OCI-LY3 (cell line): ENCODE measurements around the gene PTPRU.

ENCODE experiments used
- H2AFZ ChIP-seq: fragments of 200-600, 300-600 bp; shearing (Covaris generic); 2 replicates; pipeline ENCODE4 v1.6.0; 2014; ENCODE audit warnings: antibody characterized with exemption, low read depth, low read length
- H3K27ac ChIP-seq: fragments of 200-600, 300-600 bp; sonication (generic); 2 replicates; pipeline ENCODE4 v1.5.1; 2014; ENCODE audit warnings: mild to moderate bottlenecking, low read length, moderate library complexity, mixed read lengths
- H3K27me3 ChIP-seq: fragments of 200-600, 300-600 bp; sonication (generic); 2 replicates; pipeline ENCODE4 v1.6.1; 2014; ENCODE audit warnings: low read depth, low read length, mixed read lengths
- H3K36me3 ChIP-seq: fragments of 200-600, 300-600 bp; sonication (generic); replicated peaks from 2 replicates; pipeline ENCODE3; 2014; ENCODE audit warnings: low read depth, low read length, mixed read lengths
- H3K4me1 ChIP-seq: fragments of 300-600, 200-600 bp; sonication (generic); 2 replicates; pipeline ENCODE4 v1.6.1; 2014; ENCODE audit warnings: low read length, mixed read lengths
- H3K4me2 ChIP-seq: fragments of 200-600, 300-600 bp; sonication (generic); 2 replicates; pipeline ENCODE4 v1.6.1; 2014; ENCODE audit warnings: low read length, mixed read lengths
- H3K4me3 ChIP-seq: fragments of 300-600, 200-600 bp; sonication (generic); 2 replicates; pipeline ENCODE4 v1.5.1; 2014; ENCODE audit warnings: antibody characterized with exemption, mild to moderate bottlenecking, low read length, moderate library complexity
- H3K79me2 ChIP-seq: fragments of 300-600, 200-600 bp; shearing (Covaris generic); 2 replicates; pipeline ENCODE4 v1.6.1; 2014; ENCODE audit warnings: mild to moderate bottlenecking, low read length, mixed read lengths
- H3K9ac ChIP-seq: fragments of 300-600, 200-600 bp; shearing (Covaris generic); 2 replicates; pipeline ENCODE4 v1.6.0; 2014; ENCODE audit warnings: mild to moderate bottlenecking, low read length, moderate library complexity
- H3K9me3 ChIP-seq: fragments of 200-600, 300-600 bp; shearing (Covaris generic); 2 replicates; pipeline ENCODE4 v1.6.1; 2014; ENCODE audit warnings: low read length, mixed read lengths; ENCODE audit not compliant: insufficient read depth
- H4K20me1 ChIP-seq: fragments of 200-600, 300-600 bp; sonication (generic); 2 replicates; pipeline ENCODE4 v1.6.1; 2016; ENCODE audit warnings: low read length, mixed read lengths; ENCODE audit not compliant: insufficient read depth
- CTCF ChIP-seq: fragments of 200-600, 300-600 bp; sonication (generic); IDR thresholded peaks from 2 replicates; pipeline ENCODE4 v1.5.1; 2014; ENCODE audit warnings: antibody characterized with exemption, low read length, low read depth
- EZH2phosphoT487 ChIP-seq: fragments of 200-600 bp; shearing (Covaris generic); IDR thresholded peaks from 2 replicates; pipeline ENCODE4 v1.6.1; 2018; ENCODE audit warnings: antibody characterized with exemption, mixed run types, low read depth

PTPRU gene

GRCh38 chr1:29324771-29325351, 88.5 kb downstream of the PTPRU start:
- TF ChIP-seq CTCF (no peak), EZH2phosphoT487 (no peak)
- no peaks in the 10 kb centered on the region for H3K79me2 ChIP-seq
- H3K36me3 ChIP-seq = no peaks in the 10 kb centered on the region
- no peak overlapping the region for H3K4me2 ChIP-seq
- H3K27me3 ChIP-seq = no peaks in the 10 kb centered on the region
- no peak overlapping the region for H3K27ac ChIP-seq
- no peaks in the 10 kb centered on the region for H3K9me3 ChIP-seq
- H3K9ac ChIP-seq = no peak overlapping the region
- H3K4me1 ChIP-seq = no peaks in the 10 kb centered on the region
- H4K20me1 ChIP-seq = no peaks in the 10 kb centered on the region
- H3K4me3 ChIP-seq = no peak overlapping the region
- no peak overlapping the region for H2AFZ ChIP-seq

- H3K27ac ChIP-seq = no peak overlapping the region
- TF ChIP-seq CTCF (no peak), EZH2phosphoT487 (no peak)
- H3K27me3 ChIP-seq = no peaks in the 10 kb centered on the region
- H3K79me2 ChIP-seq = no peaks in the 10 kb centered on the region
- H4K20me1 ChIP-seq = no peaks in the 10 kb centered on the region
- no peaks in the 10 kb centered on the region for H3K4me1 ChIP-seq
- no peak overlapping the region for H3K4me2 ChIP-seq
- no peak overlapping the region for H2AFZ ChIP-seq
- H3K9me3 ChIP-seq = no peaks in the 10 kb centered on the region
- no peak overlapping the region for H3K9ac ChIP-seq
- no peak overlapping the region for H3K4me3 ChIP-seq
- no peaks in the 10 kb centered on the region for H3K36me3 ChIP-seq
Measured at GRCh38 chr1:29325675-29326074, 89.4 kb downstream of the PTPRU start.

- Histone ChIP-seq H3K27me3 (no peaks in the 10 kb centered on the region), H3K9me3 (no peaks in the 10 kb centered on the region), H3K36me3 (no peaks in the 10 kb centered on the region), H3K4me3 (no peak overlapping the region), H2AFZ (no peak overlapping the region), H4K20me1 (no peaks in the 10 kb centered on the region), H3K9ac (no peak overlapping the region), H3K27ac (no peak overlapping the region), H3K4me1 (no peaks in the 10 kb centered on the region), H3K4me2 (no peak overlapping the region), H3K79me2 (no peaks in the 10 kb centered on the region)
- TF ChIP-seq EZH2phosphoT487 (no peak), CTCF (no peak)
Measured at GRCh38 chr1:29326123-29326522, 89.8 kb downstream of the PTPRU start.

GRCh38 chr1:29327223-29327935, 91.1 kb downstream of the PTPRU start:
- H3K27ac ChIP-seq = no peak overlapping the region
- no peaks in the 10 kb centered on the region for H3K36me3 ChIP-seq
- no peak overlapping the region for H3K9ac ChIP-seq
- H3K4me3 ChIP-seq = no peak overlapping the region
- H4K20me1 ChIP-seq = no peaks in the 10 kb centered on the region
- TF ChIP-seq EZH2phosphoT487 (no peak), CTCF (no peak)
- no peak overlapping the region for H3K4me2 ChIP-seq
- H3K79me2 ChIP-seq = no peaks in the 10 kb centered on the region
- no peak overlapping the region for H2AFZ ChIP-seq
- H3K9me3 ChIP-seq = no peaks in the 10 kb centered on the region
- H3K4me1 ChIP-seq = no peaks in the 10 kb centered on the region
- no peaks in the 10 kb centered on the region for H3K27me3 ChIP-seq
